GM21528 (cell line): ENCODE data around the gene PSD4.

Source experiments
- ATAC-seq: cut with Tn5 transposase; IDR thresholded peaks from one replicate; pipeline ENCODE4 v1.9.1; 2021; ENCODE audit warnings: mild to moderate bottlenecking, moderate library complexity; ENCODE audit not compliant: unreplicated experiment, low FRiP score

Gene PSD4

DNA sequence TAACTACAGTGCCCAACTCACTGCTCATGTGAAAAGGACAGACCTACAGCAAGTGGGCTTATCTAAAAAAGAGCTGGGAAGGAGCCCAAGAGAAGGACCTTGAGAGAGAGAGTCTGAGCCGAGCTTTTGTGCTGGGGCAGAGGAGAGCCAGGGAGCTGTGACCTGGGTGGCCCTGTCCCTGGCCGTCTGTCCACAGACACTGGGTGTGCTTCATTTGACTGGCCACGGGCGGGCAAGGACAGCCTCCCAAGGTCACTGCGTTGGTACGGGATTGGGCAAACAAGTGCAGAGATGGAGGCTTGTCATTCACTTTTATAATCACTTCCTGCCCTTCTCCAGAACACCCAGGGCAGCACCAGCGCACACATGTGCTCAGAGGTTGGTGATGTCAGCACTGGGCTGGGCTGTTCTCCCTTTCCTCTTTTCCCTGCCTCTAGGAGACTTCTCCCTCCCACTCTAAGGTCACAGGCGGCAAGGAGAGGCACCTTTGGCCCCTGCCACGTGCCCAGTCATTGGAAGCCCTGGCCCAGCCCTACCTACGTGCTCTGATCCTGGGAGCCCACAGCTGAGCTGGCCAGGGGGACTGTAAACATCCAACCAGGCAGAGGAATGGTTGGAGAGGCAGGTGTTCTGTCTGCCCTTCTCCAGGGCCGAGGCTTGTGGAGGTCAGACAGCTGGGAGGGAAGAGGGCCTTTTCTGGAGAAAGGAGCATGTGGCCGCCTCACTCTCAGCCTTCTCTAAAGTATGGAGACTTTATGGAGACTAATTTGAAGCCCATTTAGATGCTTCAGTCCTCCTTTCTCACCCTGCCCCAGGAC lies 6.4 kb upstream of the PSD4 start:
- no peak for ATAC-seq

DNA sequence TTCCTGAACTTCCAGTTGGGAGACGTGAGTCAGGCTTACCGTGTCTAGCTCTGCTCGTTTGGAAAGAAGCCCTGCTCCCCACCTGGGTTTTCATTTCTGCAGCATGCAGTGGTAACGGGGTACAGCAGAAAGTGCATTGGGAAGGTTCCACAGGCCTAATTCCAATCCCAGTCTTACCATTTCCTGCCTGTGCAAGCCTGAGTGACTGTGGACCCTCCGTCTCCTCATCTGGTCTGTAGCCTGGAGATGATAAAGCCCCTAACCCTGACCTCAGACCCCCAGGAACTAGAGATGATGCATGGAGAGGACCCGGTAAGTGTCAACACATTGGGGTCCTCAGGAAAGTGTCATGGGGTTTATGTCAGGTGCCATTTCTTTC lies 5.8 kb upstream of the PSD4 start:
- ATAC-seq = no peak

DNA sequence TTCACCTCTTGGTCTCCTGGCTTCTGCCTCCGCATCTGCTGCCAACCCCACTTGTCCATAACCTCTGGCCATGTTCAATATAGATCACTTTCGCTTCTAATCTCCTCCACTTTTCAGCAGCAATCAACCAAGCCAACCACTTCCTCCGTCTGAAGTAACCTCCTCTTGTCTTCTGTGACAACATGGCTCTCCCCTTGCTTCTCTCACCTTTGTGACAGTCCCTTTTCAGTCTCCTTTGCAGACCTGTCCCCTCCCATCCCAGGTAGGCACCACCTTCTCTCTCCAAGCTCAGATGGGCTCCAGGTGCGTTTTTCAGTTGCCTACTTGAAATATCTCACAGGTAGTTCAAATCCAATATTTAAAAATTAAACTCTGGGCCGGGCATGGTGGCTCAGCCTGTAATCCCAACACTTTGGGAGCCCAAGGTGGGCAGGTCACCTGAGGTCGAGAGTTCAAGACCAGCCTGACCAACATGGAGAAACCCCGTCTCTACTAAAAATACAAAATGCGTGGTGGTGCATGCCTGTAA lies 4.7 kb upstream of the PSD4 start:
- ATAC-seq = no peak

DNA sequence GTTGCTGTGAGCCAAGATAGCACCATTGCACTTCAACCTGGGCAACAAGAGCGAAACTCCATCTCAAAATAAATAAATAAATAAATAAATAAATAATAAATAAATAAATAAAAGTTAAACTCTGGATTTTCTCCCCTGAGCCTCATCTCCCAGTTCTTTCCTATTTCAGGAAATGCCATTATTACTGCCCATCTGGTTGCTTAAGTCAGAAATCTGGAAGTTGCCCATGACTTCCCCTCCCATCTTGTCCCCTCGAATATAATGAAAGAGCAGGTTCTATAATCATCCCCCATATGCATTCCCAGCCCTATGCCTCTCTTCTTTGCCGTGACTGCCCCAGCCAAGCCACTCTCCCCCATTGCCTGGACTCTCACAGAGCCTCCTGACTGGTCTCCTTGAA lies 4.2 kb upstream of the PSD4 start:
- ATAC-seq = no peak

DNA sequence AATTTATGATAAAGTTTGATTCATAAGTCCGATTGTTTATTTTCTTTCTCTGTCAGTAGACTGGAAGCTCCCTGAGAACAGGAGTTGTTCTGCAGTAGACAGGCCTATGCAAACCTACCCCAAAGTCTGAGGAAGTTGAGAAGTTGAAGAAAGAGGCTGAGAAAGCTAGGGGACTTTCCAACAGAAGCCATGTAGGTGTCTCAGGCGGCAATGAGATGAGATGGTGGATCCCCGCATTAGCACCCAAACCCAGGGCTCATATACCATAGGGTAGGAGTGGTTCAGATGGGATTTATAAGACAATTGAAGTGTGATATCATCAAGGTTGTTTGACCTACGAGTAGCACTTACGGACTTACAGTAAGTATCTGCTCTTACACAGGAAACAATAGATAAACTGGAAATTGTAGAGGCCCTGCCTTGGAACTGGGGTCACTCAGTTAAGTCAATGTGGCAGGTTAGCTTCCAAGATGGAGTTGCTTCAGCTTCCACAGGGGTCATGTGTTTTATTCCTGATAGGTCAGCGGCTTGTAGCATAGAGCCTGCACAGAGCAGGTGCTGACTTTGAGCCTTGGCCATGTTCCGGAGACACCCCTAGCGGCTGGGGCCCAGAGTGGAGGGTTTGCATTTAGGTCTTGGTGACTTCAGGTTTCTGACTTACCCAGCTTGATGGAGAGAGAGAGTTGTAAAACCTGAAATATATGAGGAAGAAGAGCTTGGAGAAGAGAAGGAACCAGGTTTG lies 2.3 kb upstream of the PSD4 start:
- no peak for ATAC-seq

DNA sequence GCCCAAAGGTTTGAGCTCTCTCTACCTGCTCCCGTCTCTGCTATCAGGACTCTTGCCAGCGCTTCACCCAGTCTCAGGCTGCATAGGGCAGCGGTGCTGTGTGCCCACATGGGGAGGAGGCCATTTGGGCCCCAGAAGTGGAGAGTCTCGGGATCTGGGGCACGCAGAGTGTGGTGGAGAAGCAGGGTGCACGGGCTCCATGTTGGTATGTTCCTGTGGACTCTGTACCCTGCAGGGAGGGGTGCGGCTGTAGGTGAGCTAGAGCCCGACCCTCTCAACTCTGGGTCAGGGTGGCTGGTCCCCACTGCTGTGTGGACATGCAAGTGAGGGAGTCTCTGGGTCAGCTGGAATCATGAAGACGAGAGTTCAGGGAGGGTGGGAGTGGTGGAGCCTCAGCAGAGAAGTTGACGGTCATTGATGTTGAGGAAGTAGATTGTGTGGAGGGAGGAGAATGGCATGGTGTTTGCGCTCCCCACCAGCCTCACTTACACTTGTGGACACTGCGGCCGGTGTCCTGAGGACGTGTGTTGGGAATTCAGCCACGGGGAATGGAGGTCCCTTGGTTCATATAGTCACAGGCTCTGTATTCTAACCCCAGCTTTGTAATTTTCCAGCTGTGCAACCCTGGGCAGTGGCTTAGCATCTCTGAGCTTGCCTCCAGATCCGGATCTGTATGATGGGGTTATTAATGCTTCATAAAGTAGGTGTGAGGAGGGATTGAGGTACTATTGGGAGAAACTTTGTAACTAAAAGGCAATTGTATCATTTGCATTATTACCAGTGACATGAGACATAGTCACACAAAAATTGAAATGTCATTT lies 840 bp upstream of the PSD4 start:
- ATAC-seq = no peak

DNA sequence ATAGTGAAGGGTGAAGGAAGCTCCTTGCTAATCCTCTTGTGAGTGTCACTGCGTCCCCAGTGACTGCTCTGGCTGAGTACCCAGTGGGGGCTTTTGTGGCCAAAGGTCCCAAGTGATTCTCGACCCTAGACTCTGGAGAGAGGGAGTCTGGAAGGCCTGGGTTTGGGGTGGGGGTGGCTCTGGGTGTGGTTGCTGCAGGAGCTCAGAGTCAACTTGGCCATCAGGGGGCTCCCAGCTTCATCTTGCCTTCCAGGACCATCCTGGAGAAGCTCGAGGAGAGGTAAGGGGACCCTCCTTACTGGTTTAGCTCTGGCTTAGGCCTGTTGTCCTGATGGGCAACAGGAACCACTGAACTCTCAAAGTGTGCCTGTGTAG lies 592 bp downstream of the PSD4 start:
- no peak for ATAC-seq

DNA sequence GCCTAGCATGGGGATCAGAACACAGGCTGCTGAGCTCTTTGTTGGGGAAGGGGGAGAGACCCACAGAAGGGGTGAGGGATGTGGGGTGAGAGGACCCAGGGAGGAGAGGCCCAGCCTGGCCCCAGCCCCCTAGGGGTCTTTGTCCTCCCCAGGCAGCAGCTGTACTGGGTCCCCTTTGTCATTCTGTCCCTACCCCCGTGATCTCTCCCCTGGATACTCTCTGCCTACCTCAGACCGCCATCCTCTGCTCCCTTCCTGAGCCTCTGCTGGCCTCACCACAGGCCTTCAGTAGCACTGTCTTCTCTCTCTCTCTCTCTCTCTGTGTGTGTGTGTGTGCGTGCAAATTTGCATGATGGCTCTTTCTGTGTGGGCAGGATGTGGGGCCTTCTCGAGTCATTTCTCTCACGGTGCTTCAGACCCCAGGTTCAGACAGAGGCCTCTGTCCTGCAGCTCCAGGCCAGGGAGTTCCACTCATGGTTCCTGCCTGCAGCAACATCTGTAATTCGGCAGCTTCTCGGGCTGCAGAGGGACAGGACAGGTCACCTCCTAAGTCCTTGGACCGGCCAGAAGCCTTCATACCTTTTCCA lies 1.4 kb downstream of the PSD4 start:
- peak; percentile 62 for ATAC-seq

DNA sequence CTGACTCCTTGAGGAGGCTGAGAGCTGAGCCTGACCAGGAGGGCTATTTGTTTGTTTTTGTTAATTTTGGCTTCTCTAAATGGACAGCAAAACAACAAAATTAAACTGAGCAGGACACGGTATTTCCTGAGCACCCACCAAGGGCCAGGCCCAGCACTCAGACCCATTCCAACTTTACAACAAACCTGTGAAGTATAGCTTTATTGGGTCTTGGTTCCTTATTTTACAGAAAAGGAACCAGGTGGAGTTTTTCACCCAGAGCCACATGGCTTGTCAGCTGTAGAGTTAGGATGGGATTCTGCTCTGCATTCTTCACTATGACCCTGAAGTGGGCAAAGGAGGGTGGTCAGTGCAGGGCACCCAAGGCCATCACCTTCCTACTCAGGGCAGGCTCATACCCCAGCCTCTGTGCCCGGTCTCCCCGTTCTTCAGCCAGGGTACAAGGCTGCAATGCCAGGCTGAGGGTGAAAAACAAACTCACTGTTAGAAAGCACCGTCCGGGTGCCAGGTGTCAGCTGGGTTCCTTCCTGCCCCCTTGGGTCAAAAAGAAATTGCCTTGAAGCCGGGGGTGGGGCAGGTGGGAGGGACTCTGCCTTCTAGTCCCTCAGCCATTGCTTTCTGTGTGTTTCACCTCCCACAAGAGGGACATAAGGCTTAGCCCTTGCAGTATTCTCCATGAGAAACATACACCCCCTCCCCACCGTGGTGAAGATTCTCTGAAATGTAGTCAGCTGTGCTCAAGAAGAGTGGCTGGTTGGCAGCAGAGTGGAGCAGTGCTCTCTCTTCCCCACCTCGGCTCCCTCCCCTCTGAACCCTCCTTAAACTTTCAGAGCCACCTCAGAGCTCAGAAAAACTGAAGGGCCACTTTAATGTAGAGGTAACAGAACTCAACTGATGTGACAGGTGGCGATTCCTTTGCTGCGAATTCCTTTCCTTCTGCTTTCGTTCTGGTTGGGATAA lies 2.2 kb downstream of the PSD4 start:
- no peak for ATAC-seq

DNA sequence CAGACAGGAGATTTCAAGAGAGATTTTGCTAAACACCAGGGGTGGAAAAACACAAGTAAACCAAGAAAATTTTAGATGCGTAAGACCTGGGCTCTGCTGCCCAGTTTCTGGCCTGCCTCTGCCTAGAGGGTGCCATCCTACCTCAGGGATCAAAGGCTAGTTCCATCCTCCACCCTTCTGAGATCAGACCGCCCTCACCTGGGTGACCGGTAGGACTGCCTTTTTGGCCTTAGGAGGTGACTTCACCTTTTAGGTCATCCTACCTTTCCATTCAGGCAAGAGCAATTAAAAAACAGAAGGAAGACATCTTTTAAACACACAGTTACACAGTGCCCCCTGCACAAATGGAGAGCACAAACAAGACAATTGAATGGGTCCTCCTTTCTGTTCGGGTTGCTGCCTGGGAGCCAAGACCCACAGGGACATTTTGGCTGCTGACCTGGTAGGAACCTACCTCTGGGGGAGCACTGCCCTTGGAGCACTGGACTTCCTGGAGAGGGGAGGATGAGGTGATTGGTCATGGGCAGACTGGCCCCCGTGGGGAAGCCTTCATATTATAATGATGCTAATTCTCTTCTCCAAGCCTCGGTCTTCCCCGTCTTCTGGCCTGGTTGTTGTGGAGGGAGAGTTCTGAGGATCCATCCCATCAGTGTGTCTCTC lies 3.1 kb downstream of the PSD4 start:
- no peak for ATAC-seq

DNA sequence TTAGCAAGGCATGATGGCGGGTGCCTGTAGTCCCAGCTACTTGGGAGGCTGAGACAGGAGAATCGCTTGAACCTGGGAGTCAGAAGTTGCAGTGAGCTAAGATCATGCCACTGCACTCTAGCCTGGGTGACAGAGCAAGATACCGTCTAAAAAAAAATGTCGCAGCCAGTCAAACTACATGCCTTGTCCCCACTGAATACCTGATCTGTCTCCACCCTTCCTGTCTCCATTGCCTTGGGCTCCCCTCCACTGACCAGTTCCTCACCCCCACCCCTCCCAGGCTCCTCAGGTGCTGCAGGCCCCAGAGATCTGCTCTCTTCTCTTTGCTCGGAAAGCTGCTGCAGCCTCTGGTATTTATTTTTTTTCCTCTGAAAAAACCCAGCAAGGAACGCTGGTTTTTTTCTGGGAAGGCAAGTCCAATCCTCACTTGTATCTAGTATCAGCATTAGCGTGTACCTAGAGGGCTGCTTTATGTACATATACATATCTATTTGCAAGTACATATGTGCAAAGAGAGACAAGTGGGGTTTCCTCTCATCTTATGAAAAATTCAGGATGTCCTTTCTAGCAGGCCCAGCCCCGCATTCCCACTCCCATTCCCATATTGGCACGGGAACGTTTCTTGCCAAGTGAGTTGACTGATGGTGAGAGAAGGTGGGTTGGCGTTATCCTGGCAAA lies 4.4 kb downstream of the PSD4 start:
- ATAC-seq = no peak

DNA sequence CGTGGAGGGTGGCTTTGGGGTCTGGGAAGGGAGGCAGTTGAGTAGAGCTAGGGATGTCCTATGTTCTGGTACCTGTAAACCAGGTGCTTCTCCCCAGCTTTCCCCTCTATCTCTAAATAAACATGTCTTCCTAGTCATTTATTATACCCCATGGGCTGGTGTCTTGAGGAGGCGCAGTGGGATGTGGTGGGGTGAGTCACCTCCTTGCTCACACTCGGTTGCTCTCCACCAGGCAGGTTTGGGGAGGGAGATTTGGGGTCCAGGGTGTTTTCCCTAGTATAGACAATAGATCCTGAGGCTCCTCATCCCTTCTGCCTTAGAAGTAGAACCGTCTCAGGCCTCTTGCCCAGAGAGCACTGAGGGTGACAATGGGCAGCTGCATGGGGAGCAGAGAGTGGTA lies 5.1 kb downstream of the PSD4 start:
- no peak for ATAC-seq

DNA sequence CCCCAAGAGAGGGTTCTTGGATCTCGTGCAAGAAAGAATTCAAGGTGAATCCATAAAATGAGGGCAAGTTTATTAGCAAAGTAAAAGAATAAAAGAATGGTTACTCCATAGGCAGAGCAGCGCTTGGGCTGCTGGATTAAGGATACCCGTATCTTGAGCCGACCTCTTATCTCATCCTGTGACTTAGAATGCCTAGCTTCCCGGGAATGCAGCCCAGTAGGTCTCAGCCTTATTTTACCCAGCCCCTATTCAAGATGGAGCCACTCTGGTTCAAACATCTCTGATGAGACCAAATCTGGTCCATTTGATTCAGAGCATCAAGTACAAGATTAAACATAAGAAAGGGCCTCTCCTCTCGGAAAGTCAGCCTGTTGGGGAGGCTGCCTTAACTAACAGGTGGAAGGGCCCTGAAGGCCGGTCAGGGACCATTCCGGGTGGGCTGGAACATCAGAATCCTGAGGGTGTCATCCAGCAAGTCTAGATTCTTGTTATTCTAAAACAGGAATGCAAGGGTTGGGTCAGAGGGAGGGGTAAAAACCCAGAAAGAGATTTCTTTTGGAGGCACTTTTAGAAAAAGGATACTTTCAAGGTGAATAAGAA lies 5.8 kb downstream of the PSD4 start:
- no peak for ATAC-seq

DNA sequence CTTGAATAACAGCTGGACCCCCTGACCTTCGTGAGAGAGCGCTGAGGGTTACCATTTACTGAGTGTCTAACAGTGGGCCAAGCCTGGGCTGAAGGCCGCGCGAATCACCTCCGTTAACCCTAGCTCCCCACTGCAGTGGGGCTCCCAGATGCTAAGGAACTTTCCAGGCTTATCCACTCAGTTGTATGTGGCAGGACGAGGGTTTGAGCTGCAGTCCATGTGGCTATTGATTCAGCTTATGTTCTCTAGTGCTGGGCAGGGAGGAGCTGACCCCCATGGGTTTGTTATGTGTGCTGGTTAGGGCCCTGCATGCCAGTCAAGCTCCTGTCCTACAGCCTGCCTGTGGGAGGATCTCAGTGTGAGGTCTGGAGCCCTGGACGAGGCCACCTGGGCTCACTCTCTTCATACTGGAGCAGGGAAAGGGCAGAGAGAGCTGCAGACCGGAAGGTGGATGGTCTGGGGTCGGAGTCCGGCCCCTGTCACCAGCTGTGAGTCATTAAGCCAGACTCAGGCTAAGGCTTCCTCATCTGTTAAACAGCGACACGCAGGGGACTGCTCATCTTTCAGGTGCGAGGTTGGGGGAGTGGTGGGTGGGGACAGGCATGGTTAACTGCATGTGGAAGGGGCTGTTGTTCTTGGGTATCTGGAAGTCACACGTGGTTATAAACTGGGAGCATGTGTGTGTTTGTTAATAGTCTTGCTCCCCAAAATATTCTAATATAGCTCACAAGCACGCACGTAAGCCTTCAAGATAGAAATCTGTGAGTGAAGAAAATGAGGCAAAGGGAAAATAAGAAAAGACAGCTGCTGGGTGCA lies 6.6 kb downstream of the PSD4 start:
- no peak for ATAC-seq

DNA sequence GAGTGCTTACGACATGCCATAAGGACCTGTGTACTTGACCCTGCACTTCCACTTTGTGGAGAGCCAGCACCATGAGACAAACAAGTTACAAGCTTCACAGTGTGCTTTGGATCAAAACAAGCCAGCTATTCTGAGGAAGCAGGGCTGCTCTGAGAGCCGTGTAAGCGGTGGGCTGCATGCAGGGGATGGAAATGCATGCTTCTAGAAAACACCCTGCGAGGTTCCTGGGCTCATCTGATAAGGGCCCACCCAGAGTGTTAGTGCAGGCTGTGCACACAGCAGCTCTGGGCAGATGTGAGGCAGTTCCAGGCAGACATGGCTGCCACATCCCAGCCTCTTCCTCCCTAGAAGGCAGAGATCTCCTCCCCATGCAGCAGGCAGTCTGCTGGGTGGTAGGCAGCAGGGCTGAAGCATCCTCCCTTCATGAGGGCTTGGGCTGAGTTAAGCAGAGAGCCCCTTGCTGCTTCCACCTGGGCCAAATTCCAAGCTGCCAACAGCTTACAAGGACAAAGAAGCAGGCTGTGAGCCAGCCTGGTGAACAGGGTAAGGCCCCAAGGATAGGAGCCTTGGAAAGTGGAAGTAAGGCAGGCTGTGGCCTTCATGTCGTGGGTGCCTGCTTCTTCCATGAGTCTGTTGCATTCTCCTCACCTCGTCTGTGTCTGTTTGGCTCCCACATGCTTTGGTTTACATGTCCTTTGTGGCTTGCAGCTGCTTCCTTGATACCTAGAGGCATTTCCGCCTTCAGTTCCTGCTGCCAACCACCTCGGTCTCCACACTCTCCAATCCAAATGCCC lies 7.7 kb downstream of the PSD4 start:
- no peak for ATAC-seq

DNA sequence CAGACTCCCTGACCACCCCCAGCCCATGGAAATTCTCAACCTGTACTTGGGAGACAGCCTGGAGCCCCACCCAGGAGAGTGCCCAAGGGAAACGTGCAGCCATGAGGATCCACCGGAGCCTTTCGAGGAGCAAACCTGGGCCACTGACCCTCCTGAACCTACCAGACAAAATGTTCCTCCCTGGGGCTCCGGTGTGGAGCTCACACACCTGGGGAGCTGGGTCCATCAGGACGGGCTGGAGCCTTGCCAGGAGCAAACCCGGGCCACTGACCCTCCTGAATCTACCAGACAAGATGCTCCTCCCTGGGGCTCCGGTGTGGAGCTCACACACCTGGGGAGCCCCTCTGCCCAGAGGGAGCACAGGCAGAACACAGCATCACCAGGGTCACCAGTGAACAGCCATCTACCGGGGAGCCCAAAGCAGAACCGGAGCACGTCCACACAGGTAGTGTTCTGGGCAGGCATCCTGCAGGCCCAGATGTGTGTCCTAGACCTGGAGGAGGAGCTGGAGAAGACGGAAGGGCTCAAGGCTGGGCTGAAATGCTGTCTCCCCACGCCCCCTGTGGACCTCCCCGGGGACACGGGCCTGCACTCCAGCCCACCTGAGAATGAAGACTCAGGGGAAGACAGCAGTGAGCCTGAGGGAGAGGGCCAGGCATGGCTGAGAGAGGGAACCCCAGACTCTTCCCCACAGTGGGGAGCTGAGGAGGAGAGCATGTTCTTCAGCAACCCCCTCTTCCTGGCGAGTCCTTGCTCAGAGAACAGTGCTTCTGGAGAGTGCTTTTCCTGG lies 8.9 kb downstream of the PSD4 start:
- ATAC-seq = no peak
